ENCODE data around the gene KHDC3L.

DNA sequence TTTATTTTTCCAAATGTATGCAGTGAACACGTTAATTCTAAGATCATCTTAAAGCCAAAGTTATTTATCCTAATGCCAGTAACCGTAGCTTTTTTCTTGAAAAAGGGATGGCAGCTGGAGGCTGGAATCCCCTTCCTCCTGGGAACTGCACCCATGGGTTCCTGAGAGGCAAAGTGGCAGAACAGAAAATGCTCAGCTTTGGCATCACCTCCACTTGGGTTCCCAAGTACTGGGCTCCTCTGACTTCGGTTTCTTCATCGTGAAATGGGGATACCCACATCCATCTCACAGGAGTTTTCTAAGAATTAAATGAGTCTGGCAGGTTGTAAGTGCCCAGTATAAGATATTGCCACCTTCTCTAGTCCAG is 26.0 kb downstream of the KHDC3L start:
- TF ChIP-seq, protein P1, sequence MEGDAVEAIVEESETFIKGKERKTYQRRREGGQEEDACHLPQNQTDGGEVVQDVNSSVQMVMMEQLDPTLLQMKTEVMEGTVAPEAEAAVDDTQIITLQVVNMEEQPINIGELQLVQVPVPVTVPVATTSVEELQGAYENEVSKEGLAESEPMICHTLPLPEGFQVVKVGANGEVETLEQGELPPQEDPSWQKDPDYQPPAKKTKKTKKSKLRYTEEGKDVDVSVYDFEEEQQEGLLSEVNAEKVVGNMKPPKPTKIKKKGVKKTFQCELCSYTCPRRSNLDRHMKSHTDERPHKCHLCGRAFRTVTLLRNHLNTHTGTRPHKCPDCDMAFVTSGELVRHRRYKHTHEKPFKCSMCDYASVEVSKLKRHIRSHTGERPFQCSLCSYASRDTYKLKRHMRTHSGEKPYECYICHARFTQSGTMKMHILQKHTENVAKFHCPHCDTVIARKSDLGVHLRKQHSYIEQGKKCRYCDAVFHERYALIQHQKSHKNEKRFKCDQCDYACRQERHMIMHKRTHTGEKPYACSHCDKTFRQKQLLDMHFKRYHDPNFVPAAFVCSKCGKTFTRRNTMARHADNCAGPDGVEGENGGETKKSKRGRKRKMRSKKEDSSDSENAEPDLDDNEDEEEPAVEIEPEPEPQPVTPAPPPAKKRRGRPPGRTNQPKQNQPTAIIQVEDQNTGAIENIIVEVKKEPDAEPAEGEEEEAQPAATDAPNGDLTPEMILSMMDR (IDR thresholded peaks at IDR 0.05) = no peak
- TF ChIP-seq POLR2A (IDR thresholded peaks at IDR 0.05) = no peak
